H9 (cell line): ENCODE results near the gene TNIK. TPM values are rescaled to one million over a fixed set of nuclear protein-coding genes. Genes with fewer than 3 reads are reported as not detected.

Experiments
- DNase-seq: peaks from one replicate; pipeline ENCODE4 v3.0.0-alpha.2; 2017
- H2AFZ ChIP-seq: one replicate; pipeline ENCODE4 v1.6.1; 2013; ENCODE audit warnings: mild to moderate bottlenecking, low read length, control low read depth, moderate library complexity
- H2AK5ac ChIP-seq: 2 replicates; pipeline ENCODE4 v1.6.1; 2013; ENCODE audit warnings: low read length, control low read depth, mixed read lengths; ENCODE audit not compliant: insufficient read length
- H2BK120ac ChIP-seq: one replicate; pipeline ENCODE4 v1.6.1; 2013; ENCODE audit warnings: low read depth, mild to moderate bottlenecking, low read length, control low read depth, inconsistent platforms; ENCODE audit not compliant: poor library complexity, severe bottlenecking
- H2BK12ac ChIP-seq: 2 replicates; pipeline ENCODE4 v1.6.1; 2013; ENCODE audit warnings: low read length, control low read depth, mixed read lengths, low read depth; ENCODE audit not compliant: insufficient read length
- H2BK15ac ChIP-seq: 2 replicates; pipeline ENCODE4 v1.6.1; 2013; ENCODE audit warnings: low read depth, low read length, control low read depth
- H2BK20ac ChIP-seq: one replicate; pipeline ENCODE4 v1.6.1; 2013; ENCODE audit warnings: low read depth, mild to moderate bottlenecking, low read length, control low read depth, inconsistent platforms; ENCODE audit not compliant: poor library complexity, severe bottlenecking
- H2BK5ac ChIP-seq: 2 replicates; pipeline ENCODE4 v1.6.1; 2013; ENCODE audit warnings: low read length, control low read depth, mixed read lengths; ENCODE audit not compliant: insufficient read length
- H3K14ac ChIP-seq: 2 replicates; pipeline ENCODE4 v1.6.1; 2013; ENCODE audit warnings: low read length, control low read depth; ENCODE audit not compliant: insufficient read depth
- H3K18ac ChIP-seq: 2 replicates; pipeline ENCODE4 v1.6.1; 2013; ENCODE audit warnings: low read depth, mild to moderate bottlenecking, mixed read lengths, low read length, control low read depth; ENCODE audit not compliant: insufficient read length
- H3K23ac ChIP-seq: 2 replicates; pipeline ENCODE4 v1.6.1; 2013; ENCODE audit warnings: low read length, control low read depth, mixed read lengths, low read depth; ENCODE audit not compliant: insufficient read length
- H3K23me2 ChIP-seq: 2 replicates; pipeline ENCODE4 v1.6.1; 2013; ENCODE audit warnings: low read depth, mild to moderate bottlenecking, mixed read lengths, low read length, control low read depth; ENCODE audit not compliant: insufficient read length, poor library complexity, severe bottlenecking
- H3K27ac ChIP-seq: 2 replicates; pipeline ENCODE4 v1.5.1; 2013; ENCODE audit warnings: low read length, control low read depth, mixed read lengths, low read depth; ENCODE audit not compliant: insufficient read length
- H3K27me3 ChIP-seq: 2 replicates; pipeline ENCODE4 v1.6.1; 2013; ENCODE audit warnings: low read length, control low read depth, inconsistent platforms; ENCODE audit not compliant: insufficient read depth
- H3K4ac ChIP-seq: 2 replicates; pipeline ENCODE4 v1.6.1; 2013; ENCODE audit warnings: low read depth, mild to moderate bottlenecking, control low read depth, inconsistent platforms, low read length, moderate library complexity
- H3K4me1 ChIP-seq: 2 replicates; pipeline ENCODE4 v1.6.1; 2013; ENCODE audit warnings: low read length, control low read depth, inconsistent platforms; ENCODE audit not compliant: insufficient read depth
- H3K4me2 ChIP-seq: 2 replicates; pipeline ENCODE4 v1.6.1; 2013; ENCODE audit warnings: low read length, control low read depth, mixed read lengths; ENCODE audit not compliant: insufficient read length, insufficient read depth
- H3K56ac ChIP-seq: 2 replicates; pipeline ENCODE4 v1.6.1; 2013; ENCODE audit warnings: low read depth, mild to moderate bottlenecking, mixed read lengths, low read length, control low read depth; ENCODE audit not compliant: insufficient read length
- H3K79me1 ChIP-seq: 2 replicates; pipeline ENCODE4 v1.6.1; 2013; ENCODE audit warnings: low read depth, mild to moderate bottlenecking, moderate library complexity, low read length, control low read depth, inconsistent platforms; ENCODE audit not compliant: insufficient read depth, poor library complexity, severe bottlenecking
- H3K79me2 ChIP-seq: 2 replicates; pipeline ENCODE4 v1.6.1; 2013; ENCODE audit warnings: low read length, control low read depth, inconsistent platforms; ENCODE audit not compliant: insufficient read depth
- H3K9ac ChIP-seq: 2 replicates; pipeline ENCODE4 v1.6.1; 2013; ENCODE audit warnings: low read length, control low read depth, mixed read lengths; ENCODE audit not compliant: insufficient read length; ENCODE audit errors: extremely low read depth
- H3K9me3 ChIP-seq: one replicate; pipeline ENCODE4 v1.6.1; 2013; ENCODE audit warnings: low read depth, low read length, inconsistent platforms; ENCODE audit not compliant: control insufficient read depth
- H3T11ph ChIP-seq: one replicate; pipeline ENCODE4 v1.6.1; 2013; ENCODE audit warnings: mild to moderate bottlenecking, low read length, control low read depth, inconsistent platforms
- H4K20me1 ChIP-seq: one replicate; pipeline ENCODE4 v1.6.1; 2013; ENCODE audit not compliant: control insufficient read depth, insufficient read length, insufficient read depth
- H4K5ac ChIP-seq: 2 replicates; pipeline ENCODE4 v1.6.1; 2013; ENCODE audit warnings: low read depth, mild to moderate bottlenecking, mixed read lengths, low read length, control low read depth; ENCODE audit not compliant: insufficient read length
- H4K8ac ChIP-seq: replicated peaks from 2 replicates; pipeline ENCODE4 v1.6.1; 2013; ENCODE audit warnings: low read length, control low read depth, mixed read lengths, low read depth; ENCODE audit not compliant: insufficient read length
- H4K91ac ChIP-seq: 2 replicates; pipeline ENCODE4 v1.6.1; 2013; ENCODE audit warnings: low read depth, mild to moderate bottlenecking, moderate library complexity, mixed read lengths, low read length, control low read depth; ENCODE audit not compliant: insufficient read length
- H3K27ac Mint-ChIP-seq, 3 experiments: 2 replicates in 2 of 3; 3 replicates in 1 of 3; pipeline ENCODE4 v1.8.0; 2020 to 2021; ENCODE audit warnings: mixed read lengths in 3 of 3, mild to moderate bottlenecking in 1 of 3, moderate library complexity in 1 of 3
- H3K27me3 Mint-ChIP-seq: 2 replicates; pipeline ENCODE4 v1.8.0; 2021; ENCODE audit warnings: low read depth, mild to moderate bottlenecking, moderate library complexity, mixed read lengths
- H3K36me3 Mint-ChIP-seq, 3 experiments: 2 replicates in 2 of 3; 3 replicates in 1 of 3; pipeline ENCODE4 v1.8.0; 2020 to 2021; ENCODE audit warnings: low read depth in 3 of 3, mixed read lengths in 3 of 3; ENCODE audit not compliant: insufficient read depth in 1 of 3
- H3K4me1 Mint-ChIP-seq, 2 experiments: 2 replicates each; pipeline ENCODE4 v1.8.0; 2020; ENCODE audit warnings: mixed read lengths in 2 of 2
- H3K4me3 Mint-ChIP-seq, 2 experiments: 2 replicates in 1 of 2; 3 replicates in 1 of 2; pipeline ENCODE4 v1.8.0; 2020 to 2021; ENCODE audit warnings: mild to moderate bottlenecking in 2 of 2, mixed read lengths in 2 of 2, moderate library complexity in 1 of 2
- H3K9me3 Mint-ChIP-seq, 2 experiments: 2 replicates in 1 of 2; 3 replicates in 1 of 2; pipeline ENCODE4 v1.8.0; 2020; ENCODE audit warnings: mild to moderate bottlenecking in 2 of 2, mixed read lengths in 2 of 2, moderate library complexity in 1 of 2
- CTCF ChIP-seq: fragments of 200-600 bp; sonication (generic); conservative IDR thresholded peaks from 3 replicates; pipeline ENCODE4 v1.8.0; 2021; ENCODE audit warnings: antibody characterized with exemption, mild to moderate bottlenecking
- WGBS: extraction: QIAGEN DNeasy Blood & Tissue Kit; methylation state at CpG from one replicate; pipeline ENCODE4 v1.1.7; 2013; ENCODE audit warnings: missing lambda C conversion rate, low lambda C conversion rate, mixed read lengths; ENCODE audit not compliant: insufficient read length; ENCODE audit errors: extremely low coverage; 5-methylcytosine and 5-hydroxymethylcytosine counted together
- total RNA-seq: library from RNA; stranded (reverse); gene quantifications from 2 replicates; pipeline ENCODE4 v1.2.1, GENCODE V29; 2021

The TNIK gene
- total RNA-seq, 1 experiment from 2014 or later = 15.9 TPM

DNA sequence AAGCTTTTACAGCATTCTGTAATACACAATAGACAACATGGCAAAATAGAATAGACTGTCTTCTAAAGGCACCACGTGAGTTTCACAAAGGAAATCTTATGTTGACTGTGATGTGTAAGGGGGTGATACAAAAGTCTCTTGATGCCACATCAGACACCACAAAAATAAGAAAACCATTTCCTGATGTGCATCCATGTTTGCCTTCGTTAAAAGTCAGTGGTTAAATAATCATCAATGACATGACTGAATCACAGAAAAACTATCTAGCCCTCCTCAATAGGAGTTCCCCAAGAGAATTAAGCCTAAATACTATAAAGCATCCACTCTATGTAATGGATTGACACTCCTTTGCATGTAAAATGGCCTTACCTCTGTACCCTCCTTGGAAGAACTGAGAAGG lies 235.0 kb downstream of the TNIK start:
- H4K8ac ChIP-seq = no peak overlapping the region
- H3T11ph ChIP-seq = no peak overlapping the region
- no peak overlapping the region for H2BK15ac ChIP-seq
- no peak overlapping the region for H2BK5ac ChIP-seq
- no peak overlapping the region for H2AK5ac ChIP-seq
- no peak for DNase-seq
- H3K56ac ChIP-seq = no peak overlapping the region
- H4K20me1 ChIP-seq = no peaks in the 10 kb centered on the region
- no peak overlapping the region for H3K14ac ChIP-seq
- no peak overlapping the region for H3K23ac ChIP-seq
- H2AFZ ChIP-seq = no peak overlapping the region
- H3K79me2 ChIP-seq = peaks cover 1% of the 10 kb centered on the region; the same call in 1 of the 2 replicates
- H3K9me3 Mint-ChIP-seq = peaks cover 2 to 3% of the 10 kb centered on the region in 2 experiments; a peak in 2 of 5 replicates
- H3K27me3 ChIP-seq = no peaks in the 10 kb centered on the region
- H3K4me1 ChIP-seq = no peaks in the 10 kb centered on the region
- H3K79me1 ChIP-seq = no peaks in the 10 kb centered on the region
- H3K36me3 Mint-ChIP-seq = peaks cover 4 to 13% (median 5%) of the 10 kb centered on the region in 3 experiments; a peak in 5 of 7 replicates
- no peak for TF ChIP-seq CTCF
- H3K4me3 Mint-ChIP-seq = no peak overlapping the region
- no peaks in the 10 kb centered on the region for H3K9me3 ChIP-seq
- WGBS = no CpG with 5 or more reads among the region's 2 CpGs
- H3K27ac ChIP-seq = no peak overlapping the region
- H3K4ac ChIP-seq = no peak overlapping the region
- H3K27me3 Mint-ChIP-seq = no peaks in the 10 kb centered on the region
- no peaks in the 10 kb centered on the region for H3K23me2 ChIP-seq
- no peak overlapping the region for H2BK120ac ChIP-seq
- H2BK12ac ChIP-seq = no peak overlapping the region
- peaks cover 2 to 3% of the 10 kb centered on the region in 2 experiments; a peak in 2 of 4 replicates for H3K4me1 Mint-ChIP-seq
- H3K18ac ChIP-seq = no peak overlapping the region
- H4K91ac ChIP-seq = no peak overlapping the region
- no peak overlapping the region for H4K5ac ChIP-seq
- H3K4me2 ChIP-seq = no peak overlapping the region
- no peak overlapping the region for H3K9ac ChIP-seq
- no peak overlapping the region for H3K27ac Mint-ChIP-seq
- H2BK20ac ChIP-seq = no peak overlapping the region
